ENCODE results near the gene CDCA7L.

Gene CDCA7L, protein sequence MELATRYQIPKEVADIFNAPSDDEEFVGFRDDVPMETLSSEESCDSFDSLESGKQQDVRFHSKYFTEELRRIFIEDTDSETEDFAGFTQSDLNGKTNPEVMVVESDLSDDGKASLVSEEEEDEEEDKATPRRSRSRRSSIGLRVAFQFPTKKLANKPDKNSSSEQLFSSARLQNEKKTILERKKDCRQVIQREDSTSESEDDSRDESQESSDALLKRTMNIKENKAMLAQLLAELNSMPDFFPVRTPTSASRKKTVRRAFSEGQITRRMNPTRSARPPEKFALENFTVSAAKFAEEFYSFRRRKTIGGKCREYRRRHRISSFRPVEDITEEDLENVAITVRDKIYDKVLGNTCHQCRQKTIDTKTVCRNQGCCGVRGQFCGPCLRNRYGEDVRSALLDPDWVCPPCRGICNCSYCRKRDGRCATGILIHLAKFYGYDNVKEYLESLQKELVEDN

DNA sequence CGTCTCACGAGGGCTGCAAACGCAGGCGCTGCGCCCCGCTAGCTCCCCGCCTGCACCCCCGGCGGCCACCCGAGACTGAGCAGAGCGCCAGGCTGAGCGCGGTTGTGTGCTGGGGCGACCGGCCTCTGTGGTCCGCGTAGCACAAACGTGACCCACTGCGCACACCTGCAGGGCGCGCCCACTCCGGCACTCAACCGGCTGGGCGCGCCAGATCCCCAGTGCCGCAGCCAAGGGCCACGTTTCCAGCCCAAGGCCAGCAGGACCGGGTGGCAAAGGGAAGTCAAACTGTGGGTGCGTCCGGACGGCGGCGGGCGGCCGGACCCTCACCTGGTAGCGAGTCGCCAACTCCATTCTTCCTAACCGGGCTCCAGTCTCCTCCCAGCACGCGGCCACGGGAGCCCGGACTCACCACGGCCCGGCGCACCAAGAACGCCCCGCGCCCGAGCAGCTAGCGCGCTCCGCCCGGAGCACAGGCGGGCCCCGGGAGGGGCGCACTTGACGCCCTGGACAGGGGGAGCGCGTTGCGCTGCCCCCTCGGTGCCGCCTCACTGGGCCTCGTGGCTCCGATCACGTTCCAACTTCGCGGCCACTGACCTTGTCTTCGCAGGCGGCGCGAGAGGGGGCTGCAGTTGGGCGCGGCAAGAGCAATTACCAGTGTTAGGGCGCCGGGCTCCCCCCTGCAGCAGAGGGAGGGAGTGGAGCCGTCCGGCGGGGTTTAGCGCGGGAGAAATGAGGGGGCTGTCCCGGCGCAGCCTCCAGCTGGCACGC is at the start of gene CDCA7L:
Gene CDCA7L, minus strand, starts transcription at position 446 of the 768 bp plus-strand sequence. Its CDS starts 95 bp downstream, at position 351.
- peak in 2 of 3 donors; percentile 8 to 50 for DNase-seq (ENCODE audit: low read depth in 3 of 3, low spot score in 1 of 3)

DNA sequence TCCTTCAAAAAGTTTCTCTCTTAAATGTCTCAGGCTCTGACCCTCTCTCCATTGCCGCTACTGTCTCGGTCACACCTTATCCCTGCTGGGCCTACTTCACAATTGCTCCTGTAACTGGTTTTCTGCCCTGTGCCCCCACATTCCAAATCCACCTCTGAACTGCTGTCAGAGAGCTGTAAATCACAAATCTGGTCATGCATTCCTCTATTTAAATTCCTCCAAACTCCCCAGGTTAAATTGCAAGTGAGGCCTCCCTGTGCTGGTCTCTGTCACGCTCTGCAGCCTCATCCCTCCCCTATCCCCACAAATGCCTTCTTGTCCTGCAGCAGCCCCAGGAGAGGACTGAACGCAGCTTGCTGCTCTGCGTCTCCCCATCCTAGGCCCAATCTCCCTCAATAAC is 40.4 kb upstream of the CDCA7L start:
- DNase-seq (ENCODE audit: low read depth in 3 of 3, low spot score in 1 of 3), result no peak

DNA sequence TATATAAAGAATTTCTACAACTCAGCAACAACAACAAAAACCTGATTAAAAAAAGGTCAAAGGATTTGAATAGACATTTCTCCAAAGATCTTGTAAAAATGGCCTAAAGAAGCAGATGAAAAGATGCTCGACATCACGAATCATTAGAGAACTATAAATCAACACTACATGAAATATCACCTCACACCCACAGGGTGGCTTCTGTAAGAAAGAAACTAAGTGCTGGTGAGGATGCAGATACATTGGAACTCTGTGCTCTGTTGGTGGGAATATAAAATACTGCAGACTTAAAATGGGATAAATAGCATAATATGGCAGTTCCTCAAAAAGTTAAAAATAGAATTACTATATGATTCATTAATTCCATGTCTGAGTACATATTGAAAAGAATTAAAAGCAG is 38.3 kb upstream of the CDCA7L start:
- DNase-seq (ENCODE audit: low read depth in 3 of 3, low spot score in 1 of 3), result no peak

DNA sequence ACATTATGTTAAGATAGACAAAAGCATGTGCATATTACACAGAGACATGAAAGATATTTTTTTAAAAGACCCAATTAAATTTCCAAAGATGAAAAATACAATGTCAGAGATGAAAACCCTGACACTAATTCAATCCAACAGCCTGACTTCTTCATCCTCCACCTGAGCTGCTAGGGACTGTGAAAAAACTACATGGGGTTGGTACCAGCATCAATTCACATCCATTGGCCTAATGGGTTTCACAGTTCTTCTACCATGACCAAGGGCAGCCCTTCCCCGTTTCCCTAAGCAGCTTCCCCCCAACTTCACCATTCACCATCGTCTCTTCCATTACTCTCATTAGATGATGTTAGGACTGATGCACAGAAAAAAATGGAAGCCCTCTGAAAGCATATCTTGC is 37.4 kb upstream of the CDCA7L start:
- no peak for DNase-seq (ENCODE audit: low read depth in 3 of 3, low spot score in 1 of 3)

DNA sequence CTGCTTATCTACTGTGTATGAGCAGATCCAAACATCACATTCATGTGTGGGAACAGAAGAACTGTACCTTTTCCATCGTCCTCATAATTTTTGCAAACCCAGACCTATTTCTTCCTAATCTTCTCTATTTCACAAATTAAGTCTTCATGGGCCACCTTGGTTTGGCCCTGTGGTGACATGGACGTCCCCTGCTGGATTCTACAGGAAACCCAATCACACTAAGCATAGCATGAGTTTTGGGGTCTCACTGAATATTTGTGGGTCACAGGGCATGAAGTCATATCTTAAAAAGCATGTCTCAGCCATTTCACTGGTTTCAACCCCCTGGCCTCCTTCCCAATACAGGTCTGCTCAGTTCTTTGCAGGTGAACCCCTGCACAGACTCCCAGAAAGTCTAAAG is 35.8 kb upstream of the CDCA7L start:
- DNase-seq (ENCODE audit: low read depth in 3 of 3, low spot score in 1 of 3), result no peak

DNA sequence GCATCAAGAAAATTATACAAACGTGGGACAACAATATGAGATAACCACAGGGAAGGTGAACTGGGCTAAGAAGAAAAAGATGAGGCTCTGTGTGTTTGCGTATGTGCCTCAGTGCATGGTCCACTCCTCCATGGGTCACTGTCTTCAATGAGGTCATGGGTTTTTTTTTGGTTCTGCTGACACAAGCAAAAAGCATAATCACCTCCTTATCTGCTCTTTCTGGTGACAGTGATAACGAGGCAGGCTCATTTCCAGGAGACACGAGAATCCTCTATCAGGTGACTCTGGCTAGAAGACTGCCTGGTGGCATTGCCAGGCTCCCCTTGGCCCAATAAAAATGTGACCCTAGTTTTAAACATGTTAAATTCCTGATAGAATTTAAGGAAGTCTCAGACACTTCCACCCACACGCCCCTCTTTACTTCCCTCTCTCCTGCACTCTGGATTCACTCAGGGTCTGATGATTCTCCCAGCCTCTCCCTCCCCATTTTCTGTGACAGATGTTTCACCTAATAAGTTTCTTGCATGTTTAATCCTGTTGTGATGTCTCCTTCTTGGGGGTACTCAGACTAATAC is 35.3 kb upstream of the CDCA7L start:
- no peak for DNase-seq (ENCODE audit: low read depth in 3 of 3, low spot score in 1 of 3)

DNA sequence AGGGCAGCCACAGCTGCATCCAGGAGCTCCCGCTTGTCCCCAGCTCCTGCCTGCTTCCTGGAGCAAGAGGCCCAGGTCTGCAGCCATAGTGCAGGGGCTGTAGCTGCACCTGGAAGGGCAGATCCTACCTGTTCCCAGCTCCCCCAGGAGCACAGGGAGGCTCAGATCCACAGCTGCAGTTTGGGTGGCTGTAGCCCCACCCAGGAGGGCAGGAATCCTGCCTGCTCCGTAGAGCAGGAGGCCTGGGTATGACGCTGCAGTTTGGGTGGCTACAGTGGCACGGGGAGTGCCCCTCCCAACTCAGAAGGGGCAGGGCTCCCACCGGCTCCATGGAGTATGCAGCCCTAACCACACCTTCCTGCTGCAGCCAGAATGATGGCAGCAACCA is 26.7 kb upstream of the CDCA7L start:
- DNase-seq (ENCODE audit: low read depth in 3 of 3, low spot score in 1 of 3), result no peak

DNA sequence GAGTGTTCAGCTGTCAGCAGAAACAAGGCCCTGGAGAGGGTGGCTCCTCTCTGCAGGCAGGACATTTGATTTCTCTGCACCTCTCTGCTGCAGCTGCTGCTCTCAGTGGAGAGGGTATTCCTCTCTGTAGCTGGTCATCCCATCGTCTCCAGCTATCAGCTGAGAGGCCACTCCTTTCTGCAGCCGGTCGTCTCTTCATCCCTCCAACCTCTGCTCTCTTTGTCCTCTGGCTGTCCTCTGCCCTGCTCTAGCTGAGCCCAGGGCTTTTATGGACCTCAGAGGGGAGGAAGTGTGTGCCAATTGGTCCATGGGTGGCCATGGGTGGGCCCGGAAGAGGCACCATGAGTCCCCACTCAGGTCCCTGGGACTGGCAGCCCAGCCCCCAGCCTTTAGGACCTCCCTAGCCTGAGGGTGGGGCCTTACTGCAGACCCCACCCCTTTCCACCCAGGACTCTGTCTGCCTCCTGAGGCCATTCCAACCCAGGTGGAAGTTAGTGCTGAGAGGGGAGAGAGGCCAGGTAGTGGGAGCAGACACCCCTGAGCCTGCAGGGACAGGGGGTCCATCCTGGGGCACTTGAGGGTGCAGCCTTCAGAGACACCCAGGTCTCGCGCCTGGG is 26.2 kb upstream of the CDCA7L start:
- no peak for DNase-seq (ENCODE audit: low read depth in 3 of 3, low spot score in 1 of 3)

DNA sequence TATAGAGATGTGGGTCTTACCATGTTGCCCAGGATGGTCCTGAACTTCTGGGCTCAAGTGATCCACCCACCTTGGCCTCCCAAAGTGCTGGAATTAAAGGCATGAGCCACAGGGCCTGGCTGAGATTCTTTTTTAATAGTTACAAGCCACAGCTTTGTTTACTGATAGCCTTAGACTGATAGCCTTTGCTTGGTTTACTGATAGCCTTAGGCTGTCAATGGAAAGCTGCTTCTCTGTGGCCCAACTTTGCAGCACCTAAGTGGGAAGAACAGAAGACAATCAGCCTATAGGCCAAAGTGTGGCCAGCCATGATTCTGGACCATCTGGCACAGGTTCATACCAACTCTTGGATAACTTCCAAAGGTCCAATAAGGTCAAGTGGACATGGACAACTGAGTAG is 24.1 kb upstream of the CDCA7L start:
- DNase-seq (ENCODE audit: low read depth in 3 of 3, low spot score in 1 of 3), result no peak

DNA sequence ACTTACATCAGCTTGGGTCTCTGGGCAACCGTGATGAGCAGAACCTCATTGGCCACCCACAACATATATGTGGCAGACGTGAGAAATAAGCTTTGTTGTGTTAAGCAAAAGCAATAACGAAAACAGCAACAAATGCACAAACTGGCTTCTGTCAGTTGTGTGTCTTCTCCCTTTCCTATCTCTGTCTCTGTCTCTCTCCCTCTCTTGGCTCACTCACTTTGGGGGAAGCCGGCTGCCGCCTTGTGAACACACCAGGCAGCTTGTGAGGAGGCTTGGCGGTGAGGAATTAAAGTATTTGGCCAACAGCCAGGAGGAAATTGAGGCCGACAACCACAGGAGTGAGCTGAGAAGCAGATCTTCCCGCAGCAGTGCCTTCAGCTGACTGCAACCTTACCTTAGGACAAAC is 21.9 kb upstream of the CDCA7L start:
- DNase-seq (ENCODE audit: low read depth in 3 of 3, low spot score in 1 of 3), result no peak

DNA sequence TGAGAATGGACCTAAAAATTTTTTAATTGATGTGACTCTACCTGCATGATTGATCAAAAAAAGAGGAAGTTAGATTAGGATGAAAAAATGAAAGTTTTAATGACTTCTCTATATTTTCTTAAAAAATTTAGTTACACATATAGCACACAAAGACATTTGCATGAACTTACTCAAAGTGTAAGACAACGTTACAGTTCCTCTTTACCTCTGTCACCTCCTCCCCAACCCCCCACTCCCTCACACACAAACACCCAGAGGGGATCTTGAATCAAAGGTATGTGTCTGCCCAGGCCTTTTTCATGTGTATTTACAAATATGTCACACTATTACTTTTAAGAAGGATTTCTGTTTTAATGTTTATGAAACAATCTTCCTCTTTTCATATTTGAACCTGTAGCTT is 20.6 kb upstream of the CDCA7L start:
- no peak for DNase-seq (ENCODE audit: low read depth in 3 of 3, low spot score in 1 of 3)

DNA sequence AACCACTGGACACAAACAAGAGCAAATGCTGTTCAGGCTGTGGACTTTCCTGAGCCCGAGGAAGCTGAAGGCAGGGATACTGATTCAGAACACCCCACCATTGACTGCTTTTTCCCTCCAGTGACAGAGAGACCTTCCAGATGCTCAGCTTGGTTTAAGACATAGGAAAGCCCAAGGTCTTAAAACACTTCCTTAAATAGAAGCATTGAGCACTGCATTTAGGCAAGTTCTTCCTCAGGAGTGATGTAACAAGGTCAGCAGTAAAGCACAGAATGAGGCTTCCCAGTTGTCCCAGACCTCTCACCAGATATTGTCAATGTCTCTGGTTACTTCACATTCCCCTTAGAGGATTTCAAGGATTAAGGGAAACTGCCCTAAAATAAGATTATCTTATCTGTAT is 19.6 kb upstream of the CDCA7L start:
- DNase-seq (ENCODE audit: low read depth in 3 of 3, low spot score in 1 of 3), result no peak

DNA sequence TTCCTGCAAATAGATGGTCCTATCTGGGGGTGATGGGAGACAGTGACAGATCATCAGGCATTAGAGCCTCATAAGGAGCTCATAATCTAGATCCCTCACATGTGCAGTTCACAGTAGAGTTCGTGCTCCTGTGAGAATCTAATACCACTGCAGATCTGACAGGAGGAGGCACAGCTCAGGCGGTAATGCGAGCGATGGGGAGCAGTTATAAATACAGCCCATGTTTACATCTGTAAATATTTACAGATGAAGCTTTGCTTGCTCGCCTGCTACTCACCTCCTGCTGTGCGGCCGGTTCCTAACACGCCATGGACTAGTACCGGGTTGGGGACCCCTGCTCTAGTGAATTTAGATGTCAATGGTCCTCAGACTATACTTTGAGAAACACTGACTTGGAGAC is 17.0 kb upstream of the CDCA7L start:
- no peak for DNase-seq (ENCODE audit: low read depth in 3 of 3, low spot score in 1 of 3)

DNA sequence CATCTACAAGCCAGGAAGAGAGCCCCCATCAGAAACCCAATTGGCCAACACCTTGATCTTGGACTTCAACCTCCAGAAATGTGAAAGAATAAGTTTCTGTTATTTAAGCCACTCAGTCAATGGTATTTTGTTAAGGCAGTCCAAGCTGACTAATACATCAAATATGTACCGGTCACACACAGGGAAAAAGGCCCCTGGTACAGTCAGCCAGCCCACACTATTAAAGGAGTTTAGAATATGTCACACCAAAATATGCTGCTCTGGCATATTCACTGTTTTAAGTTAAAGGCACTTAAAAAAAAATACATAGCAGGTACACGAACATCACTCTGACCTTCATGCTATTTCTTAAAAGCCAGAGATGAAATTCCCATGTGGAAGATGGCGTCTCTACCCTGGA is 15.2 kb upstream of the CDCA7L start:
- no peak for DNase-seq (ENCODE audit: low read depth in 3 of 3, low spot score in 1 of 3)

DNA sequence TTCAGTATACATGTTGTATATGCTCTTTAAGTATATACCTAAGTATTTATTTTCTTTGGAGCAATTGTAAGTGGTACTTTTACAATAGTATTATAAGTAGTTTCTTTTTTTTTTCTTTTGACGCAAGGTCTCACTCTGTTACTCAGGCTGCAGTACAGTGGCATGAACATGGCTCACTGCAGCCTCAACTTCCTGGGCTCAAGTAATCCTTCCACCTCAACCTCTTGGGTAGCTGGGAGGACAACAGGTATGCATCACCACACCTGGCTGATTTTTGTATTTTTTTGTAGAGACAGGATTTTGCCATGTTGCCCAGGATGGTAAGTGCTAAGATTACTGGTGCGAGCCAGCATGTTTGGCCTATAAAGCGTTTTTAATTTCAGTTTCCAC is 13.7 kb upstream of the CDCA7L start:
- no peak for DNase-seq (ENCODE audit: low read depth in 3 of 3, low spot score in 1 of 3)

DNA sequence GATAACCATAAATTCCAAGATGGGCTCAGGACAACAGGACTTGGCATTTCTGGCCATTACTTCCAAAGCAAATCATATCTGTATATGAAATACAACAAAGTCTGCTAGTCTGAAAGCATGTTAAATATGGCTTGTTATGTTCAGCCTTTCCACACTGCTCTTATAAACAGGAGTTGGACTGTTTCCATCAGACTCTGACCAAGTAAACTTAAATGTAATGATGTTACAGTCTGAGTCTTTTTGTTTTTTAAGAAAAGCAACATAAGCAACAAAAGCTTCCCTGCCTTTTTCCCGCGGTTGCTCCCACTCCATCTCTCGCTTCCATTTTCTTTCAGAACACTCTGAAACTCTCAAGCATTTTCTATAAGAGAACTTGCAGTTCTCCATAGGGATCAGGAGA is 8.1 kb upstream of the CDCA7L start:
- no peak for DNase-seq (ENCODE audit: low read depth in 3 of 3, low spot score in 1 of 3)

DNA sequence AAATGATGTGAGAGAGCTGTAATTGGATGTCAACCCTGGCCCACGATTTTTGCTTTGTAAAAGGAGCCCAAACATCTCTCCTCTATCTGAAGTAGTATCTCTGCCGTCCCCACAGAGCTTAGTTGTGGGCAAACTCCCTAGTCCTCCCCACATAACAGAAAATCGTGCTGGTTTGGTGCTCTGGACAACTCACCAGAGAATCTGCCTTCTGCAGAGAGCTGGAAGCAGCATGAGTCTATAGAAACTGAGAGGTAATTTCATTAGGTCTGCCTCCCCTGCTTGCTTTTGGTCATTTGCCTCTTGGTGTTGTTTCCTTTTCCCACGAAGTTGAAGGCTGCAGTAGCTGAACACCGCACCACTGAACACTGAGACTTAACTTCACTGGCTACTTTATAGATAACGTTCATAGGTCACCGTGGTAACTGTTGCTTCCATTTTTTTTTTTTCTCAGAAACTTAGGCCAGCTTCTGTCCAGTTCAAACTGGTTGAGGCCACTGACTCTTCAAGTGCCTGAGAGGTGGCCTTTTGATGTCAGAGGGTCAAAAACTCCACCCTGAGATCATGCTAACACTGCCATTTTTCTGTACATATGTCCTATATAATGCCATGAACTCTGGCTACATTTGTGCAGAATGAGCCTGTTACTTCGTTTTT is 3.3 kb upstream of the CDCA7L start:
- no peak for DNase-seq (ENCODE audit: low read depth in 3 of 3, low spot score in 1 of 3)

DNA sequence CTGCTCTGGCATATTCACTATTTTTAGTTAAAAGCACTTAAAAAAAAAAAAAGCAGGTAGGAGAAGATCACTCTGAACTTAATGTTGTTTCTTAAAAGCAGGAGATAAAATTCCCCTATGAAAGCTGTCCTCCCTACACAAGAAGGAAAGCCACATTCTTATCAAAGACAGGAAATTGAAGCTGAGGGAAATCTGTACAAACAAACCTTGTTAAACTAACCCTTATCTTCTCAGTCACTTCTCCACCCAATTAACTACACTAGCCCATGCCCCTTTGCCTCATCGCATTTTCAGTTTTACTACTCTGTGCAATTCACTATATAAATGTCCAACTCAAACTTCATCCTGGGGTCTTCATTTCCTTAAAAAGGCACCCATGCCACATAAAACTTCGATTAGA is 2.7 kb upstream of the CDCA7L start:
- DNase-seq (ENCODE audit: low read depth in 3 of 3, low spot score in 1 of 3), result no peak

DNA sequence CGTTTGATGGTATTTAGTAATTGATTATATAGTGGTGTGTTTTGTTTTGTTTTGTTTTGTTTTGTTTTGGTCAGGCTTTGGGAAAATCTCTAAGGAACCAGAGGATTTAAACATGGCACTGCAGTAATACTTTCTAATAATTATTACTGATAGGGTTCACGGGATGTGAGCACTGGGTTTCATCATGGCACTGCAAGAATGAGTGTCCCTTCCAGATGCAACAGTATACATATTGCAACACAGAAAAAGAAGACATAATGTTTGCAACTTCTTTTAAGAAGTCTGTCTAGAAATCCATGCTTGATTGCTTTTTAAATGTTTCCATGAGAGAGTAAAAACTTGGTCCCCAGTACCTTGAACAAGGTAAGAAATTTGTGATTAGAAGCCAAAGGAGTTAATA is 2.2 kb upstream of the CDCA7L start:
- no peak for DNase-seq (ENCODE audit: low read depth in 3 of 3, low spot score in 1 of 3)

DNA sequence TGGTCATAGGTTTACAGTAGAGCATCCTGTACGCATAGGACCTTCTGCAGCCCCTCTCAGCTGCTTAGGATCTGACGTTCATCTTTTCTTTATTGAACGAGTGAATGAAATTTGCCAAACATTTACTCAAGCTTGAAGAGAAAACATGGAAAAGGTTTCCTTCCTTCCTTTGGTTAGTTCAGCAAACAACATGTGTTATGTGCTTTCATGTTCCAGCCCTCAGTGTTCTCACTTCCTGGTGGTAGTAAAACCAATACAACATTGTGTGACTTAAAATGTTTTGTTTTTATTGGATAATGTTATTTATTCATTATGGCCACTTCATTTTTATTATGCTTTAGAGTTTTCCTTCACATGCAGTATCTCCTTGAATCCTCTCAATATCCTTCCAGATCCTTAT is 1.4 kb upstream of the CDCA7L start:
- DNase-seq (ENCODE audit: low read depth in 3 of 3, low spot score in 1 of 3), result no peak

DNA sequence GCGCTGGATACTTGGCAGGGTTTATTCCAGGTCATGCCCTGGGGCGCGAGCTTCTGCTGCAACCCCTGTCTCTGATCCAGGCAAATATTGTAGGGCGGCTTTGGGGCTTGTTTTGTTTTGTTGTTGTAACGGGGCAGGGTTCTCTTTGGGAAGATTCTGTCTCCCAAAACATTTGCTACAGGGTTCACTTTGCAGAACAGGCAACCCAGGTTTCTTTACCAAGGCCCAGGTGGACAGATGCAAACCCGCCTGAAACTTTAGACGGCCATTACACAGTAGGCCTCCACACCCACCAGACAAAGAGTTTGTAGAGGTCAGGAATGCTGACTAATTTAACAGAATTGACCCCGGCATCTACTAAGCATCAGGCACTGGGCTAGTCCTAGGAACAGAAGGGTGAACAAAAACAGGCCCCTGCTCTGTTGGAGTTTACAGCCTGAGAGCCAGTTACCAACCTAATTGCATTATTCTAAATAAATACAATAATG is 567 bp upstream of the CDCA7L start:
- no peak for DNase-seq (ENCODE audit: low read depth in 3 of 3, low spot score in 1 of 3)
